H9 (cell line): Measurements from ENCODE around the gene WFDC12. TPM values are rescaled to one million over a fixed set of nuclear protein-coding genes. Genes with fewer than 3 reads are reported as not detected.

Experiments used
- DNase-seq: peaks from one replicate; pipeline ENCODE4 v3.0.0-alpha.2; 2017
- H2AFZ ChIP-seq: one replicate; pipeline ENCODE4 v1.6.1; 2013; ENCODE audit warnings: mild to moderate bottlenecking, low read length, control low read depth, moderate library complexity
- H2AK5ac ChIP-seq: 2 replicates; pipeline ENCODE4 v1.6.1; 2013; ENCODE audit warnings: low read length, control low read depth, mixed read lengths; ENCODE audit not compliant: insufficient read length
- H2BK120ac ChIP-seq: one replicate; pipeline ENCODE4 v1.6.1; 2013; ENCODE audit warnings: low read depth, mild to moderate bottlenecking, low read length, control low read depth, inconsistent platforms; ENCODE audit not compliant: poor library complexity, severe bottlenecking
- H2BK12ac ChIP-seq: 2 replicates; pipeline ENCODE4 v1.6.1; 2013; ENCODE audit warnings: low read length, control low read depth, mixed read lengths, low read depth; ENCODE audit not compliant: insufficient read length
- H2BK15ac ChIP-seq: 2 replicates; pipeline ENCODE4 v1.6.1; 2013; ENCODE audit warnings: low read depth, low read length, control low read depth
- H2BK20ac ChIP-seq: one replicate; pipeline ENCODE4 v1.6.1; 2013; ENCODE audit warnings: low read depth, mild to moderate bottlenecking, low read length, control low read depth, inconsistent platforms; ENCODE audit not compliant: poor library complexity, severe bottlenecking
- H2BK5ac ChIP-seq: 2 replicates; pipeline ENCODE4 v1.6.1; 2013; ENCODE audit warnings: low read length, control low read depth, mixed read lengths; ENCODE audit not compliant: insufficient read length
- H3K14ac ChIP-seq: 2 replicates; pipeline ENCODE4 v1.6.1; 2013; ENCODE audit warnings: low read length, control low read depth; ENCODE audit not compliant: insufficient read depth
- H3K18ac ChIP-seq: 2 replicates; pipeline ENCODE4 v1.6.1; 2013; ENCODE audit warnings: low read depth, mild to moderate bottlenecking, mixed read lengths, low read length, control low read depth; ENCODE audit not compliant: insufficient read length
- H3K23ac ChIP-seq: 2 replicates; pipeline ENCODE4 v1.6.1; 2013; ENCODE audit warnings: low read length, control low read depth, mixed read lengths, low read depth; ENCODE audit not compliant: insufficient read length
- H3K23me2 ChIP-seq: 2 replicates; pipeline ENCODE4 v1.6.1; 2013; ENCODE audit warnings: low read depth, mild to moderate bottlenecking, mixed read lengths, low read length, control low read depth; ENCODE audit not compliant: insufficient read length, poor library complexity, severe bottlenecking
- H3K27ac ChIP-seq: 2 replicates; pipeline ENCODE4 v1.5.1; 2013; ENCODE audit warnings: low read length, control low read depth, mixed read lengths, low read depth; ENCODE audit not compliant: insufficient read length
- H3K27me3 ChIP-seq: 2 replicates; pipeline ENCODE4 v1.6.1; 2013; ENCODE audit warnings: low read length, control low read depth, inconsistent platforms; ENCODE audit not compliant: insufficient read depth
- H3K4ac ChIP-seq: 2 replicates; pipeline ENCODE4 v1.6.1; 2013; ENCODE audit warnings: low read depth, mild to moderate bottlenecking, control low read depth, inconsistent platforms, low read length, moderate library complexity
- H3K4me1 ChIP-seq: 2 replicates; pipeline ENCODE4 v1.6.1; 2013; ENCODE audit warnings: low read length, control low read depth, inconsistent platforms; ENCODE audit not compliant: insufficient read depth
- H3K4me2 ChIP-seq: 2 replicates; pipeline ENCODE4 v1.6.1; 2013; ENCODE audit warnings: low read length, control low read depth, mixed read lengths; ENCODE audit not compliant: insufficient read length, insufficient read depth
- H3K56ac ChIP-seq: 2 replicates; pipeline ENCODE4 v1.6.1; 2013; ENCODE audit warnings: low read depth, mild to moderate bottlenecking, mixed read lengths, low read length, control low read depth; ENCODE audit not compliant: insufficient read length
- H3K79me1 ChIP-seq: 2 replicates; pipeline ENCODE4 v1.6.1; 2013; ENCODE audit warnings: low read depth, mild to moderate bottlenecking, moderate library complexity, low read length, control low read depth, inconsistent platforms; ENCODE audit not compliant: insufficient read depth, poor library complexity, severe bottlenecking
- H3K79me2 ChIP-seq: 2 replicates; pipeline ENCODE4 v1.6.1; 2013; ENCODE audit warnings: low read length, control low read depth, inconsistent platforms; ENCODE audit not compliant: insufficient read depth
- H3K9ac ChIP-seq: 2 replicates; pipeline ENCODE4 v1.6.1; 2013; ENCODE audit warnings: low read length, control low read depth, mixed read lengths; ENCODE audit not compliant: insufficient read length; ENCODE audit errors: extremely low read depth
- H3K9me3 ChIP-seq: one replicate; pipeline ENCODE4 v1.6.1; 2013; ENCODE audit warnings: low read depth, low read length, inconsistent platforms; ENCODE audit not compliant: control insufficient read depth
- H3T11ph ChIP-seq: one replicate; pipeline ENCODE4 v1.6.1; 2013; ENCODE audit warnings: mild to moderate bottlenecking, low read length, control low read depth, inconsistent platforms
- H4K20me1 ChIP-seq: one replicate; pipeline ENCODE4 v1.6.1; 2013; ENCODE audit not compliant: control insufficient read depth, insufficient read length, insufficient read depth
- H4K5ac ChIP-seq: 2 replicates; pipeline ENCODE4 v1.6.1; 2013; ENCODE audit warnings: low read depth, mild to moderate bottlenecking, mixed read lengths, low read length, control low read depth; ENCODE audit not compliant: insufficient read length
- H4K8ac ChIP-seq: replicated peaks from 2 replicates; pipeline ENCODE4 v1.6.1; 2013; ENCODE audit warnings: low read length, control low read depth, mixed read lengths, low read depth; ENCODE audit not compliant: insufficient read length
- H4K91ac ChIP-seq: 2 replicates; pipeline ENCODE4 v1.6.1; 2013; ENCODE audit warnings: low read depth, mild to moderate bottlenecking, moderate library complexity, mixed read lengths, low read length, control low read depth; ENCODE audit not compliant: insufficient read length
- H3K27ac Mint-ChIP-seq, 3 experiments: 2 replicates in 2 of 3; 3 replicates in 1 of 3; pipeline ENCODE4 v1.8.0; 2020 to 2021; ENCODE audit warnings: mixed read lengths in 3 of 3, mild to moderate bottlenecking in 1 of 3, moderate library complexity in 1 of 3
- H3K27me3 Mint-ChIP-seq: 2 replicates; pipeline ENCODE4 v1.8.0; 2021; ENCODE audit warnings: low read depth, mild to moderate bottlenecking, moderate library complexity, mixed read lengths
- H3K36me3 Mint-ChIP-seq, 3 experiments: 2 replicates in 2 of 3; 3 replicates in 1 of 3; pipeline ENCODE4 v1.8.0; 2020 to 2021; ENCODE audit warnings: low read depth in 3 of 3, mixed read lengths in 3 of 3; ENCODE audit not compliant: insufficient read depth in 1 of 3
- H3K4me1 Mint-ChIP-seq, 2 experiments: 2 replicates each; pipeline ENCODE4 v1.8.0; 2020; ENCODE audit warnings: mixed read lengths in 2 of 2
- H3K4me3 Mint-ChIP-seq, 2 experiments: 2 replicates in 1 of 2; 3 replicates in 1 of 2; pipeline ENCODE4 v1.8.0; 2020 to 2021; ENCODE audit warnings: mild to moderate bottlenecking in 2 of 2, mixed read lengths in 2 of 2, moderate library complexity in 1 of 2
- H3K9me3 Mint-ChIP-seq, 2 experiments: 2 replicates in 1 of 2; 3 replicates in 1 of 2; pipeline ENCODE4 v1.8.0; 2020; ENCODE audit warnings: mild to moderate bottlenecking in 2 of 2, mixed read lengths in 2 of 2, moderate library complexity in 1 of 2
- CTCF ChIP-seq: fragments of 200-600 bp; sonication (generic); conservative IDR thresholded peaks from 3 replicates; pipeline ENCODE4 v1.8.0; 2021; ENCODE audit warnings: antibody characterized with exemption, mild to moderate bottlenecking
- WGBS: extraction: QIAGEN DNeasy Blood & Tissue Kit; methylation state at CpG from one replicate; pipeline ENCODE4 v1.1.7; 2013; ENCODE audit warnings: missing lambda C conversion rate, low lambda C conversion rate, mixed read lengths; ENCODE audit not compliant: insufficient read length; ENCODE audit errors: extremely low coverage; 5-methylcytosine and 5-hydroxymethylcytosine counted together
- total RNA-seq: library from RNA; stranded (reverse); gene quantifications from 2 replicates; pipeline ENCODE4 v1.2.1, GENCODE V29; 2021

WFDC12 gene
- total RNA-seq, 1 experiment from 2014 or later = not detected

- Histone ChIP-seq H3K79me2 (no peaks in the 10 kb centered on the region), H3T11ph (no peak overlapping the region), H3K9me3 (no peaks in the 10 kb centered on the region), H2BK120ac (no peak overlapping the region), H2BK15ac (no peak overlapping the region), H3K56ac (no peak overlapping the region), H3K4ac (no peak overlapping the region), H2BK12ac (no peak overlapping the region), H3K23me2 (no peaks in the 10 kb centered on the region), H4K91ac (no peak overlapping the region), H4K5ac (no peak overlapping the region), H2AFZ (no peak overlapping the region), H2BK5ac (no peak overlapping the region), H4K20me1 (no peaks in the 10 kb centered on the region), H3K27me3 (no peaks in the 10 kb centered on the region), H2AK5ac (no peak overlapping the region), H3K4me1 (no peaks in the 10 kb centered on the region), H3K9ac (no peak overlapping the region), H3K14ac (no peak overlapping the region), H4K8ac (no peak overlapping the region), H3K18ac (no peak overlapping the region), H3K23ac (no peak overlapping the region), H3K4me2 (no peak overlapping the region), H3K79me1 (no peaks in the 10 kb centered on the region), H2BK20ac (no peak overlapping the region), H3K27ac (no peak overlapping the region)
- Mint-ChIP-seq H3K27ac (no peak overlapping the region), H3K4me3 (no peak overlapping the region), H3K36me3 (no peaks in the 10 kb centered on the region), H3K9me3 (peaks cover 0 to 3% of the 10 kb centered on the region in 2 experiments; a peak in 3 of 5 replicates), H3K4me1 (no peaks in the 10 kb centered on the region), H3K27me3 (peaks cover 24% of the 10 kb centered on the region)
- DNase-seq = no peak
- no peak for TF ChIP-seq CTCF
- WGBS = no CpG with 5 or more reads among the region's 2 CpGs
These were observed 3.8 kb upstream of the WFDC12 start for GRCh38 chr20:45128099-45128498.
